Gastroesophageal sphincter (tissue), 3 donors: ENCODE results near the gene MRPL58.

Experiments used
- POLR2A ChIP-seq, 2 donors: fragments of 450-650 bp; IDR thresholded peaks; one replicate each; pipeline ENCODE4 v1.6.1; 2017; ENCODE audit warnings: antibody characterized with exemption in 2 of 2, mild to moderate bottlenecking in 2 of 2, moderate library complexity in 1 of 2
- POLR2AphosphoS5 ChIP-seq: sonication (generic); formaldehyde crosslinking; IDR thresholded peaks from one replicate; pipeline ENCODE4 v1.6.1; 2017; ENCODE audit warnings: antibody characterized with exemption
- TF ChIP-seq, protein P1 (sequence below), 4 experiments: fragments of 200-600 bp in 2 of 4; fragments of 450-650 bp in 2 of 4; sonication (generic) in 1 of 4; IDR thresholded peaks; one replicate each; pipeline ENCODE4 v1.5.1; 2017 to 2019; ENCODE audit warnings: antibody characterized with exemption in 4 of 4, mild to moderate bottlenecking in 2 of 4, moderate library complexity in 2 of 4

DNA sequence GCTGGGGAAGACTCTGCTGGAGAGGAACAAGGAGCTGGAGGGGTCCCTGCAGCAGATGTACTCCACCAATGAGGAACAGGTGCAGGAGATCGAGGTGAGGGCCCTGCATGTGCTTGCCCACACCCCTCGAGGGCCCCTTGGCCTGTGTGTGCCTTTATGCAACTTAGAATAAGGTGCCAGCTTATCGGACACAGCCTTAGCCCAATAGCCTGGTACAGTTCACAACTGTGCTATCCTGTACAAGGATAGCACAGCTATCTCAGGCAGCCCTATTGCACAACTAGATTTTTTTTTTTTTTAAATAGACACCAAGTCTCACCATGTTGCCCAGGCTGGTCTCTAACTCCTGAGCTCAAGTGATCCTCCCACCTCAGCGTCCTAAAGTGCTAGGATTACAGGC is 12.9 kb upstream of the MRPL58 start:
- TF ChIP-seq, protein P1, sequence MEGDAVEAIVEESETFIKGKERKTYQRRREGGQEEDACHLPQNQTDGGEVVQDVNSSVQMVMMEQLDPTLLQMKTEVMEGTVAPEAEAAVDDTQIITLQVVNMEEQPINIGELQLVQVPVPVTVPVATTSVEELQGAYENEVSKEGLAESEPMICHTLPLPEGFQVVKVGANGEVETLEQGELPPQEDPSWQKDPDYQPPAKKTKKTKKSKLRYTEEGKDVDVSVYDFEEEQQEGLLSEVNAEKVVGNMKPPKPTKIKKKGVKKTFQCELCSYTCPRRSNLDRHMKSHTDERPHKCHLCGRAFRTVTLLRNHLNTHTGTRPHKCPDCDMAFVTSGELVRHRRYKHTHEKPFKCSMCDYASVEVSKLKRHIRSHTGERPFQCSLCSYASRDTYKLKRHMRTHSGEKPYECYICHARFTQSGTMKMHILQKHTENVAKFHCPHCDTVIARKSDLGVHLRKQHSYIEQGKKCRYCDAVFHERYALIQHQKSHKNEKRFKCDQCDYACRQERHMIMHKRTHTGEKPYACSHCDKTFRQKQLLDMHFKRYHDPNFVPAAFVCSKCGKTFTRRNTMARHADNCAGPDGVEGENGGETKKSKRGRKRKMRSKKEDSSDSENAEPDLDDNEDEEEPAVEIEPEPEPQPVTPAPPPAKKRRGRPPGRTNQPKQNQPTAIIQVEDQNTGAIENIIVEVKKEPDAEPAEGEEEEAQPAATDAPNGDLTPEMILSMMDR (IDR thresholded peaks at IDR 0.05) = no peak
- no peak for TF ChIP-seq POLR2AphosphoS5
- TF ChIP-seq POLR2A (IDR thresholded peaks at IDR 0.05) = no peak
